ENCODE results near the gene CCR3.

- TF ChIP-seq MAX (IDR thresholded peaks at IDR 0.05) (no peak), TAF1 (IDR thresholded peaks at IDR 0.05; ENCODE audit: low read depth) (no peak), CREB1 (IDR thresholded peaks at IDR 0.05; ENCODE audit: low read depth) (no peak), FOXM1 (IDR thresholded peaks at IDR 0.05; ENCODE audit: borderline replicate concordance, low read depth) (no peak), RAD21 (IDR thresholded peaks at IDR 0.05; ENCODE audit: low read depth) (no peak)
- TF ChIP-seq, protein P1, sequence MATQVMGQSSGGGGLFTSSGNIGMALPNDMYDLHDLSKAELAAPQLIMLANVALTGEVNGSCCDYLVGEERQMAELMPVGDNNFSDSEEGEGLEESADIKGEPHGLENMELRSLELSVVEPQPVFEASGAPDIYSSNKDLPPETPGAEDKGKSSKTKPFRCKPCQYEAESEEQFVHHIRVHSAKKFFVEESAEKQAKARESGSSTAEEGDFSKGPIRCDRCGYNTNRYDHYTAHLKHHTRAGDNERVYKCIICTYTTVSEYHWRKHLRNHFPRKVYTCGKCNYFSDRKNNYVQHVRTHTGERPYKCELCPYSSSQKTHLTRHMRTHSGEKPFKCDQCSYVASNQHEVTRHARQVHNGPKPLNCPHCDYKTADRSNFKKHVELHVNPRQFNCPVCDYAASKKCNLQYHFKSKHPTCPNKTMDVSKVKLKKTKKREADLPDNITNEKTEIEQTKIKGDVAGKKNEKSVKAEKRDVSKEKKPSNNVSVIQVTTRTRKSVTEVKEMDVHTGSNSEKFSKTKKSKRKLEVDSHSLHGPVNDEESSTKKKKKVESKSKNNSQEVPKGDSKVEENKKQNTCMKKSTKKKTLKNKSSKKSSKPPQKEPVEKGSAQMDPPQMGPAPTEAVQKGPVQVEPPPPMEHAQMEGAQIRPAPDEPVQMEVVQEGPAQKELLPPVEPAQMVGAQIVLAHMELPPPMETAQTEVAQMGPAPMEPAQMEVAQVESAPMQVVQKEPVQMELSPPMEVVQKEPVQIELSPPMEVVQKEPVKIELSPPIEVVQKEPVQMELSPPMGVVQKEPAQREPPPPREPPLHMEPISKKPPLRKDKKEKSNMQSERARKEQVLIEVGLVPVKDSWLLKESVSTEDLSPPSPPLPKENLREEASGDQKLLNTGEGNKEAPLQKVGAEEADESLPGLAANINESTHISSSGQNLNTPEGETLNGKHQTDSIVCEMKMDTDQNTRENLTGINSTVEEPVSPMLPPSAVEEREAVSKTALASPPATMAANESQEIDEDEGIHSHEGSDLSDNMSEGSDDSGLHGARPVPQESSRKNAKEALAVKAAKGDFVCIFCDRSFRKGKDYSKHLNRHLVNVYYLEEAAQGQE (IDR thresholded peaks at IDR 0.05; ENCODE audit: low read depth), result no peak
These were observed 20.9 kb upstream of the CCR3 start for GRCh38 chr3:46221391-46221790.

Data from Ishikawa (cell line).